ENCODE measurements around the gene CNPY4.

Gene CNPY4

GRCh38 chr7:100119072-100119969, at the start of gene CNPY4, which contains the start of gene TAF6:
CNPY4 (plus strand) TSS chr7:100119634; CDS start chr7:100119745, 111 bp downstream.
TAF6 (minus strand) TSS chr7:100119358; CDS start chr7:100114209, 5,149 bp downstream.
- peak; percentile 55 to 96 (median 90) for DNase-seq

- no peak for DNase-seq
Observed at GRCh38 chr7:100069991-100070390, 49.4 kb upstream of the CNPY4 start.

GRCh38 chr7:100071018-100071723, 48.3 kb upstream of the CNPY4 start:
- DNase-seq = no peak

- no peak for DNase-seq
Observed at GRCh38 chr7:100072462-100072861, 47.0 kb upstream of the CNPY4 start.

GRCh38 chr7:100074841-100075240, 44.6 kb upstream of the CNPY4 start:
- no peak for DNase-seq

GRCh38 chr7:100075418-100075817, 44.0 kb upstream of the CNPY4 start:
- DNase-seq = no peak

GRCh38 chr7:100077205-100077604, 42.2 kb upstream of the CNPY4 start:
- no peak for DNase-seq

- peak in 40 of 56 donors; percentile 1 to 79 (median 36) for DNase-seq
Observed at GRCh38 chr7:100079024-100079560, 40.3 kb upstream of the CNPY4 start.

- DNase-seq = peak in 1 of 56 donors; percentile 45
Observed at GRCh38 chr7:100080907-100081534, 38.4 kb upstream of the CNPY4 start.

- DNase-seq = peak; percentile 87 to 100 (median 98)
Observed at GRCh38 chr7:100081535-100082102, 37.8 kb upstream of the CNPY4 start, which contains the start of gene ZNF3. ZNF3 (minus strand) TSS chr7:100081723; CDS start chr7:100077357, 4,366 bp downstream.

- no peak for DNase-seq
Observed at GRCh38 chr7:100082978-100083377, 36.5 kb upstream of the CNPY4 start.

GRCh38 chr7:100085515-100085914, 33.9 kb upstream of the CNPY4 start:
- no peak for DNase-seq

GRCh38 chr7:100087055-100087750, 32.2 kb upstream of the CNPY4 start:
- DNase-seq = no peak

GRCh38 chr7:100088095-100088620, 31.3 kb upstream of the CNPY4 start:
- no peak for DNase-seq

- peak in 52 of 56 donors; percentile 8 to 85 (median 64) for DNase-seq
Observed at GRCh38 chr7:100088621-100089457, 30.6 kb upstream of the CNPY4 start, which contains the start of gene COPS6. COPS6 (plus strand) TSS chr7:100088969; CDS start chr7:100088991, 22 bp downstream.

GRCh38 chr7:100089458-100090196, 29.8 kb upstream of the CNPY4 start:
- DNase-seq = no peak

- DNase-seq = no peak
Observed at GRCh38 chr7:100090527-100091410, 28.7 kb upstream of the CNPY4 start.

All from amygdala (tissue), 56 donors.